NCI-H345 treated with DMSO at 0.1 percent for 48 hours (cell line): ENCODE data around the gene CLEC18A.
"Not testable (repeated sequence)": the region's sequence is repeated elsewhere in the genome, so short reads cannot be mapped to it uniquely, and the experiment has no call there.

Experiments used
- DNase-seq: peaks from one replicate; lab custom pipeline; 2025; ENCODE audit not compliant: unreplicated experiment; lab: John Stamatoyannopoulos, UW

Gene CLEC18A

DNA sequence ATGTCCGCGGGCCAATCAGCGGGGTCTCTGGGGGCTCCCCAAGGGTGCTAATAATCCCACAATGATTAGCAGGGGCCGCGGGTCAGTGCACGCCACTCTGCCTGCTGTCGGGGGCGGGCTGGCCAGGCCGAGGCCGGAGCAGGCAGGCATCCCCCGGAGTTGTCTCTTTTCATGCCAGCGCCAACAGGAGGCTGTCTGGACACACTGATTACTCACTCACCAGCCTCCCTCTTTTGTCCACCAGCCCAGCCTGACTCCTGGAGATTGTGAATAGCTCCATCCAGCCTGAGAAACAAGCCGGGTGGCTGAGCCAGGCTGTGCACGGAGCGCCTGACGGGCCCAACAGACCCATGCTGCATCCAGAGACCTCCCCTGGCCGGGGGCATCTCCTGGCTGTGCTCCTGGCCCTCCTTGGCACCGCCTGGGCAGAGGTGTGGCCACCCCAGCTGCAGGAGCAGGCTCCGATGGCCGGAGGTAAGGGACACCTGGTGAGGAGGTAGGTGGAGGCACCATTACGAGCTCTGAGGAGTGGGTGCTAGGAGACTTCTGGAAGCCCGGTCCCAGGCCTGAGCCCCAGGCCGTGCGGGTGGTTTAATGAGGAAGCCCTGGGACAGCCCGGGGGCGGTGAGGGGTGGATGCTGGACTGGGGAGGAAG lies at the start of gene CLEC18A:
TSS of gene CLEC18A (plus strand) at position 318 of the 655 bp plus-strand sequence. CDS start at position 351, 33 bp downstream.
- not testable (repeated sequence) for DNase-seq

DNA sequence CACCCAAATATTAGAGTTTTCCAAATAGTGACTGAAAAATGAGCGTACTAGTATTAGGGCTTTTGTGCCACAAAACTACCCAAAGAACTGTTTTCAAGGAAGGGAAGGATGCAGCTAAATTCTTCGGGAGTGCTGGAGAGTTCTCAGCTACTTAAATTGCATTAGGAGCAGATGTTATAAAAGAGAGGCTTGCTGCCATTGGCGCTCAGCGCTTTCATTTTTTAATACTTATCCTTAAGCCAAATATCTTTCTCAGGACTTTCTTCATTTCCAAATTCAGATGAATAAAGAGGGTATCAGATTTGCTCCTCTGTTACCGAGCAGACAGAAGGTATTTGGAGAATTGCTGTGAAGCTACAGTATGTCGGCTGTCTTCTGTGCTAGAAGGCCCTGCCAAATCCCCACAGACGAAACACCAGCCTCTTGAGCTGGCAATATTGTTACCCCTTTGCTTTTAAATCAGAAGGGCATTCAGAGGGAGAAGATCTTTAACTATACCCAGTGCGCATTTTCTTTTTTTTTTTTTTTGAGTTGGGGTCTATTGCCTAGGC lies 47.2 kb upstream of the CLEC18A start:
- DNase-seq, result no peak

GRCh38 chr16:69904495-69905170 lies 46.5 kb upstream of the CLEC18A start:
- no peak for DNase-seq

- no peak for DNase-seq
These were observed 46.0 kb upstream of the CLEC18A start for GRCh38 chr16:69905171-69905555.

GRCh38 chr16:69906838-69907401 lies 44.2 kb upstream of the CLEC18A start:
- no peak for DNase-seq

GRCh38 chr16:69909043-69909442 lies 42.1 kb upstream of the CLEC18A start:
- DNase-seq, result no peak

- no peak for DNase-seq
These were observed 41.4 kb upstream of the CLEC18A start for GRCh38 chr16:69909760-69910159.

DNA sequence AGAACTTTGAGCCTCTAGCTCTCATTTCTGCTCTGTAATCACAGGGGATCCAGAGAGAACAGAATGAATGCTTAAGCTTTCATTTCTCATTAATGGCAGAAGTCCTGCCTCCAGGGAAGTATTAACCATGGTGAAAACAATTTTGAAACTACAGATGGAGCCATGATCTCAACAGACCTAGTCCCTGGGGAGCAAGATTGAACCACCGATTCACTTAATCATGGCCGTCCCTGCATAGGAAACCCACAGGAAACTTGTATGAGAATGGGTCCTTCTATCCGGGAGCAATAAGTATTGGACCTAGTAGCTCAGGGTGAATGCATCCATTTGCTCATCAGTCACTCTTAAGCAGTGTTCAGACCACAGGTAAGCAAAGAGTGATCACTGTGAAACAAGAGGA lies 40.2 kb upstream of the CLEC18A start:
- DNase-seq, result no peak

GRCh38 chr16:69916462-69916861 lies 34.7 kb upstream of the CLEC18A start:
- DNase-seq, result no peak

DNA sequence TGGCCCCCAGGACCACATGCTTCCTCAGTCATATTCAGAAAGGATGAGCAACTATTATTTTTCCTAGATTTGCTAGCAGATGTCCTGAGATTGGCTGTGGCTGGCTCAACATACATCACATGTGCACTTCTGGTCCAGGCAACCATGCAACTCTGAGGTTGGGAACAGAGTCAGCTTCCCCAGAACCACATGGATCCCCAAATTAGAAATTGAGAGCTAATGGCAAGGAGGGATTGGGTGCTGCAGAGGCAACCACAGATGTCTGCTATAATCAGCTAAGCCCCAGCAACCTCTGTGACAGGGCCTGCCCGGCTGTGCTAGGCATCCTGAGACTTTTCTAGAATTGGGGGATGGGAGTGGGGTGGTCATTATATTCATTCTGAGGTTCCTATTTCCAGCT lies 33.8 kb upstream of the CLEC18A start:
- DNase-seq, result no peak

GRCh38 chr16:69917739-69918138 lies 33.4 kb upstream of the CLEC18A start:
- no peak for DNase-seq

DNA sequence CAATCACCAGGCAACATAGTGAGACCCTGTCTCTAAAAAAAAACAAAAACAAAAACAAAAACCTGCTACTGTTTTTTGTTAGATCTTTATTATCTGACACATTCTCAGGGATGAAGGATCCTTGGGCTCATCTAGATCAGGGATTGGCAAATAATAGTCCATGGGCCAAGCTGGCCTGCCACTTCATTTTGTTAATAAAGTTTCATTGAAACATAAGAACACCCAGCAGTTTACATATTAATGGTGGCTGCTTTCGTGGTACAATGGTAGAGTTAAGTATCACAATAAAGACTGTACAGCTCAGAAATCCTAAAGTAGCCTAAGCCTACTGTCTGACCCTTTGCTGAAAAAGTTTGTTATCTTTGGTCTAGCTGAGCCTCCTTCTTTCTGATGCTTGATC lies 32.9 kb upstream of the CLEC18A start:
- DNase-seq, result no peak

DNA sequence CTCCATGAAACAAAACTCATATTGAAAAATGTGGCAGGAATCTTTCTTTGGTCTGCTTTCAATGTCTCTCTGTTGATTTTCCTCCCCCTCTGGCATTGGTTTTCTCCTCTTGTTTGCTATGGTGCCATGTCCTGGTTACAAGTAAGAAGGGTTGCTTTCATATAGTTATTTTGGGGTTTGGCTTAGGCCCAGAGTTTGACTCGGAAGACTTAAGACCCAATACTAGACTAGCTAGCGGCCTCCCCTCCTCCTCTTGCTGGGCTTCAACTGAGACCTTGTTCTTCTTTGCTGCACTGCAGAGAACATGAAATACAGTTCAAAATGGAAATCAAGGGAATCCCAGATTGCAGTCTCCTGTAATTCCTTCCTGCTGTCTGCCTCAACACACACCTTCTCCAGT lies 30.0 kb upstream of the CLEC18A start:
- no peak for DNase-seq

GRCh38 chr16:69922200-69922599 lies 28.9 kb upstream of the CLEC18A start:
- no peak for DNase-seq

GRCh38 chr16:69924041-69924775 lies 26.9 kb upstream of the CLEC18A start:
- no peak for DNase-seq

DNA sequence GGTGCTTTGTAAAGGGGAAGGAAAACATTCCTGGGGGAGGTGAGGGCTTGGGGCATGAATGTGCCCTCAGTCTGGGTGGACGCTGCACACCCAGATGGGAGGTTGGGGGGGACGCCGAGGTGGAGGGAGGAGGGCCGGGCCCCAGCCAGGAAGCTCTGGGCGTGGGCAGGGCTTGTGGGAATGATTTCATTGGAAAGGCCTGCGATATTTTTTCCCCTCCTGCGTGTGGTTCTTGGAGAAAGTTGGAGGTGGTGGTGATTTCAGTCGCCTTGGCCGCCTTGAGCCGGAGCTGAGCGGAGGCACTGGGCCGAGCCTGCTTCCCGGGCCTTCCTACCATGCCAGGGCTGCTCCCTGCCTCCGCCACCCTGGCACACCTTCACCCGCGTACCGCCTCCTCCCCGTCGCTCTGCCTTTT lies 26.4 kb upstream of the CLEC18A start:
- no peak for DNase-seq

DNA sequence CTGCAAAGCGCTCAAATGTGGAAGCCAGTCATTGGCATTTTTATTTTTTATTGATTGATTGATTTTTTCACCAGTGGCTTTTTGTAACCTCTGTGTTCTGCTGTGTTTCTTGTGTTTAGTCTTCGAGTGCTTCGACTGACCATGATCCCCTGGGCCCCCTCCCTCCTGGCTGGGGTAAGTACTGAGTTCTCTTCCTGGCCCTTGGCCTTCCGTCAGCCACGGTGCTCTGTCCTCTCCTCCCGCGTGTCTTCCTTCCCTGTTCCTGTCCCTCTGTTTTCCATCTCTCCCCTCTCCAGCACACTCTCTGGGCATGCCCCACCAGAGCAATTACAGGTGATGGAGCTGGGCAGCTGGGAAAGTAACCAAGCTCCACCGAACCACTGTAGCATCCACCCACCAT lies 25.8 kb upstream of the CLEC18A start:
- no peak for DNase-seq

DNA sequence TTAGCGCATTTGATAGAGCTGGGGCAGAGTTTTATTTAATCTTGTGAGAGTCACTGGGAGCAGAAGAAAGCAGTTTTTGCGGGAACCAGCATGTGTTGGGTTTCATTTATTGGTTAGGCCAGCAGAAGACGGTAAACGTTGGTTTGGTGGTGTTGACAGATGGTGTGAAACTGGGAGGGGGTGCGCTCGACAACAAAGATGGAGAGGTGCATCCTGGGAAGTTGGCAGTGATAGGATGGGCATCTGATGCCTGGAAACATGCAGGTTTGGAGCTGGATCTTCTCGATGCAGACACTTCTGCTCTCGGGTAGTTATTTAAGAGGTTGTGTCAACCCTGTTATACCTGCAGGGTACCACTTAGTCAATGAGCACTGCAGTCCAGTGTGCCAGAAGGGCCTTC lies 24.9 kb upstream of the CLEC18A start:
- no peak for DNase-seq

DNA sequence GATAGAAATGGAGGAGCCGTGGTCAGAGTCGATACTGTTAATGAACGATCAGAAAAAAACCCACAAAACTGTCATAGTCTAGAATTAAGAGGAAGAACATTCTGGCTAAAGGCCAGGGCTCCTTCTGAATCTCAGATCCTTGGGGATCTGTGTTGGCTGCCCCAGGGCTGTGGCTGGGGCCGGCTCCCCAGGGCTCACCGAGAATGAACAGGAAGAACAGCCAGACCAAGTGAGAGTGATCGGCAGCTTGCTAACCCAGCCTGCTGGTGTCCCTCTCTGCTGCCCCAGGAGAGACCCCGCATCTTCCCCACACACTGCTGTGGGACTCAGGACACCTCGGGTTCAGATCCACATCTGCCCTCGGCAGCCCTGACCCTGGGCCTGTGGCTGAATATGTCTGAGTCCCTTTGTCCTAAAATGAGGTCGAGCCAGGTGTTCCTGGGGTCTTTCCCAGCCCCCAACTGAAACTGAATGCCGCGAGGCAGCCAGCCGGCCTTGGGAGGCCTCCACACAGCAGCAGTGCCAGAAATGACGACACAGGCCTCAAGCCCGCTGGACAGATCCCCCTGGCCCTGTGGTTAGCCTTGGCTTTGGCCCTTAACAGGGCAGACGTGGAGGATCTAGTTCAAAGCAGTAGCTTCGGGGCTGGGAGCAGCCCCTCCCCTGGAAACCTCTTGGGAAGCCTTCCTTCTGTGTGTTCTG lies 23.9 kb upstream of the CLEC18A start:
- DNase-seq, result no peak

- no peak for DNase-seq
These were observed 22.2 kb upstream of the CLEC18A start for GRCh38 chr16:69928856-69929400.

GRCh38 chr16:69929480-69929879 lies 21.7 kb upstream of the CLEC18A start:
- DNase-seq, result no peak
